ENCODE results near the gene JAK1.

Gene JAK1

DNA sequence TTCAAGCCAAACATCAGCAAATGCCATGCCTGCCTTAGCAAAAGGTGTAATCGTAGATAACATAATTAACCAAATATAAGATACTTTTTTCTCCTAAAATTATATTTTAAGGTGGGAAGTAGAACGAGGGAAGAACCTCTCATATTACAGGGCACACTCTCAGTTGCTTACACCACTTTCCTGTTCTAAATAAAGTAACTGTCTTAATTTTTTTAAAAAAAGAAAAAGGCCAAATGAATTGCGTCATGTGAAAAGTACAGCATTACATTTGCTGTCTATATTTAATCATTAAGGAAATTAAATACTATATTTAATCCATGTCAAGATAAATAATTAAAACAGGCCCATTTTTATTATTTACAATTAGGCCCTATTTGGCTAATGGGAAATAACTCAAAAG, 23.7 kb downstream of the JAK1 start:
- no peak for TF ChIP-seq CTCF (IDR thresholded peaks at IDR 0.05; ENCODE audit: borderline replicate concordance, control extremely low read depth, extremely low read depth, insufficient read depth, missing control alignments)
- DNase-seq (ENCODE audit: low spot score) = no peak
- in situ Hi-C loops (cut with MboI; ENCODE audit: low sequenced_read_pairs, unreplicated experiment) = no loop called here

GRCh38 chr1:64942118-64942517, 24.2 kb downstream of the JAK1 start:
- no peak for TF ChIP-seq CTCF (IDR thresholded peaks at IDR 0.05; ENCODE audit: borderline replicate concordance, control extremely low read depth, extremely low read depth, insufficient read depth, missing control alignments)
- DNase-seq (ENCODE audit: low spot score) = no peak
- in situ Hi-C loops (cut with MboI; ENCODE audit: low sequenced_read_pairs, unreplicated experiment) = no loop called here

DNA sequence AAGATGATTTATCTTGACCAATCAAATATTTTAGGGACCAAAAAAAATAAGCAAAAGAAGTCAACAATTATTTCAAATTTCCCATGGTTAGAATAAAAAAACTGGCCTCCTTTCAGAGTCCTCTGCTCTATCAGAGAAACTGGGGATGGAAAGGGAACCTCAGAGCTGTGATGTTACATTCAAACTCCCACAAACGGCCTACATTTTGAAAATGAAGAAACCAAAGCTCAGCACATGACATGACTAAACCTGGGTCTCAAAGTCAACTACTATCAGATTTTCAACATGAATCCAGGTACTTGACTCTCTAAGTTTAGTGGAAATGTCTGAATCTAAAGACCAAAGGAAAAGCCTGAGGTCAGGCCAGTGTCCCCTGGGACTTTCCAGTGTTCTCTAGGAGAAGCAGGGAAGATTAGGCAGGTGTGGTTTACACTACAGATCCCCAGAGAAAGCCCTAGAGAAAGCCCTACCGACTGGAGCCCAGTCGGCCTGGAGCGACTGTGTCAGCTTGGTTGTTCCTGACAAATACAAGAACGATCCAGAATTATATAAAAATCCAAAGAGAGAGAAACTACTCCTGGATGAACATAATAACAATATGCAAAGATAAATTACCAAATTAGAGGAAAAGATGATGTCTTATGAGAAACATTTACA, 24.8 kb downstream of the JAK1 start:
- in situ Hi-C loops (cut with MboI; ENCODE audit: low sequenced_read_pairs, unreplicated experiment) = no loop called here
- DNase-seq (ENCODE audit: low spot score) = no peak
- no peak for TF ChIP-seq CTCF (IDR thresholded peaks at IDR 0.05; ENCODE audit: borderline replicate concordance, control extremely low read depth, extremely low read depth, insufficient read depth, missing control alignments)

- DNase-seq (ENCODE audit: low spot score) = no peak
- TF ChIP-seq CTCF (IDR thresholded peaks at IDR 0.05; ENCODE audit: borderline replicate concordance, control extremely low read depth, extremely low read depth, insufficient read depth, missing control alignments) = no peak
- in situ Hi-C loops (cut with MboI; ENCODE audit: low sequenced_read_pairs, unreplicated experiment) = no loop called here
Measured at GRCh38 chr1:64940025-64940424, 26.3 kb downstream of the JAK1 start.

- in situ Hi-C loops (cut with MboI; ENCODE audit: low sequenced_read_pairs, unreplicated experiment) = no loop called here
- DNase-seq (ENCODE audit: low spot score) = no peak
- no peak for TF ChIP-seq CTCF (IDR thresholded peaks at IDR 0.05; ENCODE audit: borderline replicate concordance, control extremely low read depth, extremely low read depth, insufficient read depth, missing control alignments)
Measured at GRCh38 chr1:64938991-64939390, 27.4 kb downstream of the JAK1 start.

- no peak for TF ChIP-seq CTCF (IDR thresholded peaks at IDR 0.05; ENCODE audit: borderline replicate concordance, control extremely low read depth, extremely low read depth, insufficient read depth, missing control alignments)
- DNase-seq (ENCODE audit: low spot score) = no peak
- in situ Hi-C loops (cut with MboI; ENCODE audit: low sequenced_read_pairs, unreplicated experiment) = no loop called here
Measured at GRCh38 chr1:64936956-64937355, 29.4 kb downstream of the JAK1 start.

All from GM13976 (cell line).